Ovary (tissue), 9 donors: ENCODE data around the gene R3HDM2. TPM values are rescaled to one million over a fixed set of nuclear protein-coding genes. Genes with fewer than 3 reads are reported as not detected.
"Not testable (repeated sequence)": the region's sequence is repeated elsewhere in the genome, so short reads cannot be mapped to it uniquely, and the experiment has no call there.

Source experiments
- DNase-seq, 5 donors: peaks; one replicate each; pipeline ENCODE4 v3.0.0-alpha.2; 2019 to 2020
- H3K27ac ChIP-seq, 2 donors: fragments of 200-600 bp; one replicate each; pipeline versions ENCODE4 v1.5.1 to v1.8.0; 2019 to 2022
- H3K27me3 ChIP-seq: fragments of 200-600 bp; one replicate; pipeline ENCODE4 v1.8.0; 2022
- H3K36me3 ChIP-seq: fragments of 200-600 bp; sonication (generic); one replicate; pipeline ENCODE4 v1.5.1; 2019
- H3K4me1 ChIP-seq: one replicate; pipeline ENCODE4 v1.8.1; 2013; ENCODE audit warnings: mild to moderate bottlenecking, moderate library complexity; ENCODE audit not compliant: insufficient read depth
- H3K4me3 ChIP-seq: fragments of 200-600 bp; sonication (generic); one replicate; pipeline ENCODE4 v1.5.1; 2017
- H3K9me3 ChIP-seq, 2 donors: fragments of 200-600 bp in 1 of 2; sonication (generic) in 1 of 2; one replicate each; pipeline versions ENCODE4 v1.5.1 to v1.8.1; 2013 to 2019; ENCODE audit warnings: mild to moderate bottlenecking in 1 of 2, moderate library complexity in 1 of 2
- EP300 ChIP-seq: sonication (generic); formaldehyde crosslinking; IDR thresholded peaks from one replicate; pipeline ENCODE4 v1.6.1; 2017; ENCODE audit warnings: antibody characterized with exemption
- POLR2A ChIP-seq: fragments of 450-650 bp; IDR thresholded peaks from one replicate; pipeline ENCODE4 v1.6.1; 2017; ENCODE audit warnings: antibody characterized with exemption, mild to moderate bottlenecking, moderate library complexity
- WGBS, 3 donors: extraction: QIAGEN DNeasy Blood & Tissue Kit in 1 of 3; methylation state at CpG; one replicate each; pipeline versions ENCODE4 v1.1.5 to v1.1.7; 2013 to 2017; 5-methylcytosine and 5-hydroxymethylcytosine counted together
- intact Hi-C, 4 donors: fragments of 100-400 bp; cut with DNase I; formaldehyde crosslinking; loops; one replicate each; pipeline versions ENCODE4 v1.11.0 to v1.15.1; 2022 to 2023
- polyA plus RNA-seq, 2 donors: library from polyadenylated mRNA; stranded (reverse); fragments of 200-250 nt in 1 of 2; fragments of 350-450 nt in 1 of 2; fragmentation: Illumina TruSeq in 1 of 2; extraction: RNeasy Lipid Tissue Mini Kit (QIAGEN cat#74804) in 1 of 2; gene quantifications; one replicate each; pipeline ENCODE4 v1.2.3, GENCODE V29; 2013 to 2014
- total RNA-seq, 7 donors: library from RNA; depleted of rRNA in 2 of 7; stranded (reverse); fragments of >200 nt in 2 of 7; fragmentation: NEBNext Ultra II Directional in 3 of 7; extraction: Animal tissue kit (Norgen Biotek cat#: 25700) in 3 of 7; gene quantifications; one replicate each; pipeline versions ENCODE4 v1.1.0 to v1.2.4, GENCODE V29; 2016 to 2023
- TF ChIP-seq, protein P1 (sequence below), 3 donors: fragments of 450-650 bp in 2 of 3; fragments of 200-600 bp in 1 of 3; IDR thresholded peaks; one replicate each; pipeline versions ENCODE4 v1.5.1 to v1.8.0; 2016 to 2022; ENCODE audit warnings: antibody characterized with exemption in 3 of 3, mild to moderate bottlenecking in 1 of 3
- donor health status: DM: no; HTN: no; CAD: no; lungs with moderate emphysema.
- donor health status: DM: no; HTN: no; CAD: no.
- donor health status: Bipolar disorder and iron deficiency.
- donor health status: DM: yes; HTN: yes; CAD: no.
- donor health status: DM: no; HTN: no; CAD: no.
- donor health status: DM: yes; HTN: yes; CAD: no.

The R3HDM2 gene
- total and polyA plus RNA-seq, 9 donors = 24.3 to 81.4 (median 65.6) TPM

DNA sequence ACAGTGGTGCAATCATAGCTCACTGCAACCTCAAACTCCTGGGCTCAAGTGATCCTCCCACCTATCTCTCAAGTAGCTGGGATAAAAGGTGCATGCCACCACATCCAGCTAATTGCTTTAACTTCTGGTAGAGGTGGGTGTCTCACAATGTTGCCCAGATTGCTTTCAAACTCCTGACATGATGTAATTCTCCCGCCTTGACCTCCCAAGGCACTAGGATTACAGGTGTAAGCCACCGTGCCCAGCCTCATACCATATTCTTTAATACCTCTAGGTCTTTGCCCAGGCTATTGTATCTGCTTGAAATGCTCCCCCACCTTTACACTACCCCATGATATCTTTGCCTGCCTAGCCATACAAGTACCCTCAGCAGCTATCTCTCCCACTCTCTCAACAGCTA lies 11.3 kb downstream of the R3HDM2 start:
- intact Hi-C loops = no loop called here
- Histone ChIP-seq H3K36me3 (no peaks in the 10 kb centered on the region), H3K4me1 (no peaks in the 10 kb centered on the region), H3K27me3 (no peaks in the 10 kb centered on the region), H3K27ac (no peak overlapping the region), H3K9me3 (no peaks in the 10 kb centered on the region), H3K4me3 (no peak overlapping the region)
- DNase-seq = no peak
- TF ChIP-seq, protein P1, sequence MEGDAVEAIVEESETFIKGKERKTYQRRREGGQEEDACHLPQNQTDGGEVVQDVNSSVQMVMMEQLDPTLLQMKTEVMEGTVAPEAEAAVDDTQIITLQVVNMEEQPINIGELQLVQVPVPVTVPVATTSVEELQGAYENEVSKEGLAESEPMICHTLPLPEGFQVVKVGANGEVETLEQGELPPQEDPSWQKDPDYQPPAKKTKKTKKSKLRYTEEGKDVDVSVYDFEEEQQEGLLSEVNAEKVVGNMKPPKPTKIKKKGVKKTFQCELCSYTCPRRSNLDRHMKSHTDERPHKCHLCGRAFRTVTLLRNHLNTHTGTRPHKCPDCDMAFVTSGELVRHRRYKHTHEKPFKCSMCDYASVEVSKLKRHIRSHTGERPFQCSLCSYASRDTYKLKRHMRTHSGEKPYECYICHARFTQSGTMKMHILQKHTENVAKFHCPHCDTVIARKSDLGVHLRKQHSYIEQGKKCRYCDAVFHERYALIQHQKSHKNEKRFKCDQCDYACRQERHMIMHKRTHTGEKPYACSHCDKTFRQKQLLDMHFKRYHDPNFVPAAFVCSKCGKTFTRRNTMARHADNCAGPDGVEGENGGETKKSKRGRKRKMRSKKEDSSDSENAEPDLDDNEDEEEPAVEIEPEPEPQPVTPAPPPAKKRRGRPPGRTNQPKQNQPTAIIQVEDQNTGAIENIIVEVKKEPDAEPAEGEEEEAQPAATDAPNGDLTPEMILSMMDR (IDR thresholded peaks at IDR 0.05) = no peak
- TF ChIP-seq EP300 (no peak), POLR2A (no peak)
- WGBS, 3 donors = 95 to 98% (median 95%) methylated on average over 2 of the region's 2 CpGs

DNA sequence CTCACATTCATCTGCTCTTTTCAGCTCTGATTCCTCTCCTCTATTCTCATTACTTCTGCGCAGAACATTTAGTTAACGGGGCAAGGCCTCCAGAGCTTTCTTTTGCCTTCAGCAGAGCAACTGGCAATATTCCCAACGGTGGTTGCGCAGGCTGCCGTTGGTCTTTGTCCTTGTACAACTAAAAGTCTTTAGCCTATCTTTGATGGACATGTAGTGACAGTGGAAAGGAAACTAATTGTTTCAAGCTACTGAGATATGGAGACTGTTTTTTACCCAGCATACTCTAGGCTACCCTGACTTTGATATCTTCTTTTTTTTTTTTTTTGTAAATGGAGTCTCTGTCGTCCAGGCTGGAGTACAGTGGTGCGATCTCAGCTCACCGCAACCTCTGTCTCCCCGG lies 12.6 kb downstream of the R3HDM2 start:
- H3K27ac ChIP-seq = no peak overlapping the region
- H3K9me3 ChIP-seq = no peaks in the 10 kb centered on the region
- no peaks in the 10 kb centered on the region for H3K36me3 ChIP-seq
- no peaks in the 10 kb centered on the region for H3K4me1 ChIP-seq
- no peaks in the 10 kb centered on the region for H3K27me3 ChIP-seq
- TF ChIP-seq EP300 (no peak), POLR2A (no peak)
- TF ChIP-seq, protein P1 (IDR thresholded peaks at IDR 0.05) = no peak
- H3K4me3 ChIP-seq = no peak overlapping the region
- intact Hi-C loops = no loop called here
- DNase-seq = no peak
- 84 to 85% (median 85%) methylated on average over 9 of the region's 9 CpGs for WGBS, 3 donors

DNA sequence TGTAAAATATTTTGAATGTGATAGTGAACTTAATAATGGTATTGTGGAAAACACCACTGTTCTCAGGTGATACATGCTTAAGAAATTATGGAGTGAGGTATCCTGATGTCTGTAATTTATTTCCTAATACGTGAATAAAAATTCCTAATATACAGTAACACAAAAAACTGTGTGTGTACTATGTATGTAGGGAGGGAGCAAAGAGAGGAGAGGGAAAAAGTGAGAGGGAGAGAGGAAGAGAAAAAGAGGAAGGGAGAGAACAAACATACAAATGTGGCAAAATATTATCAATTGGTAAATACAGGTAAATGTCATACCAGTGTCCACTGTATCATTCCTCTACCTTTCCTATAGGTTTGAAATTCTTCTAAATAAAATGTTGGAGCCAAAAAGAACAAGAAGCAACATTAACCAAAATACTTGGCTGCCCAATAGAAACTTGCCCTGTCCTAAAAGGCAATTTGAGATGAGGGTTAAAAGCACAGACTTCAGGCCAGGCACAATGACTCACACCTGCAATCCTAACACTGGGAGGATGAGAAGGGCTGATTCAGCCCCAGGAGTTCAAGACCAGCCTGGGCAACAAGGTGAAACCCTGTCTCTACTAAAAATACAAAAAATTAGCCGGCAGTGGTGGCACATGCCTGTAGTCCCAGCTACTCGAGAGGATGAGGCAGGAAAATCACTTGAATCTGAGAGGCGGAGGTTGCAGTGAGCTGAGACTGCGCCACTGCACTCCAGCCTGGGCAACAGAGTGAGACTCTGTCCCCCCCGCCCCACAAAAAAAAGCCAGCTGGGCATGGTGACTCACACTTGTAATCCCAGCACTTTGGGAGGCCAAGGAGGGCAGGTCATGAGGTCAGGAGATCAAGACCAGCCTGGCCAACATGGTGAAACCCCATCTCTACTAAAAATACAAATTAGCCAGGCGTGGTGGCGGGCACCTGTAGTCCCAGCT lies 14.5 kb downstream of the R3HDM2 start:
- Histone ChIP-seq H3K9me3 (no peaks in the 10 kb centered on the region), H3K36me3 (no peaks in the 10 kb centered on the region), H3K27me3 (no peaks in the 10 kb centered on the region), H3K4me1 (no peaks in the 10 kb centered on the region), H3K4me3 (no peak overlapping the region), H3K27ac (no peak overlapping the region)
- TF ChIP-seq POLR2A (no peak), EP300 (no peak)
- TF ChIP-seq, protein P1 (IDR thresholded peaks at IDR 0.05) = no peak
- intact Hi-C loops = no loop called here
- 84 to 90% (median 88%) methylated on average over 8 of the region's 8 CpGs for WGBS, 3 donors
- DNase-seq = no peak

DNA sequence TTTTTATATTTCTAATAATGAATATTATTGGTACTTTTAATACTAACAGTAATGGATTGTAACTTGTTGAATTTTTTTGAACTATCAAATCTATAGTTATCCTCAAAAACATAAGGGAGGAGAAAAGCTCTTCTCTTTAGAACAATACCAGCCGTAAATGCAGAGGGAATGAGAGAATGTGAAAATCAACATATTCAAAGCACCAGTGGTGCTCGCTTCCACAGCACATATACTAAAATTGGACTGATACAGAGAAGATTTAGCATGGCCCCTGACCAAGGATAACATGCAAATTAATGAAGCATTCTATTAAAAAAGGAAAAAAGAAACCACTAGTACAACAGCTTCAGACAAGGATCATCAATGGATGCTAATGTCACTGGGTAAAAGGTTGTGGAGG lies 15.8 kb downstream of the R3HDM2 start:
- TF ChIP-seq, protein P1 (IDR thresholded peaks at IDR 0.05) = no peak
- no peak for TF ChIP-seq EP300
- no peak for TF ChIP-seq POLR2A
- H3K27ac ChIP-seq = no peak overlapping the region
- intact Hi-C loops = no loop called here
- H3K4me1 ChIP-seq = no peaks in the 10 kb centered on the region
- no peak overlapping the region for H3K4me3 ChIP-seq
- H3K9me3 ChIP-seq = no peaks in the 10 kb centered on the region
- H3K27me3 ChIP-seq = no peaks in the 10 kb centered on the region
- H3K36me3 ChIP-seq = no peaks in the 10 kb centered on the region
- no peak for DNase-seq
- 60 to 70% (median 63%) methylated on average over 2 of the region's 2 CpGs for WGBS, 3 donors

DNA sequence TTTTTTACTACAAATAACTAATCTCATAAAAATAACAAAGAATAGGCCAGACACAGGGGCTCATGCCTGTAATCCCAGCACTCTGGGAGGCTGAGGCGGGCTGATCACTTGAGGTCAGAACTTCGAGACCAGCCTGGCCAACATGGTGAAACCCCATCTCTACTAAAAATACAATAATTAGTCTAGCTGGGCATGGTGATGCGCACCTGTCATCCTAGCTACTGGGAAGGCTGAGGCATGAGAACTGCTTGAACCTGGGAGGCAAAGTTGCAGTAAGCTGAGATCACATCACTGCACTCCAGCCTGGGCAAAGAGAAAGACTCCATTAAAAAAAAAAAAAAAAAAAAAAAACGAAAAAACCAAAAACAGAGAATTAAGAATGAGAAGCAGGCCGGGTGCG lies 16.7 kb downstream of the R3HDM2 start:
- WGBS, 3 donors = 90 to 93% (median 92%) methylated on average over 6 of the region's 6 CpGs
- H3K9me3 ChIP-seq, intact Hi-C loops, H3K4me1 ChIP-seq, H3K4me3 ChIP-seq, H3K36me3 ChIP-seq, H3K27me3 ChIP-seq, H3K27ac ChIP-seq: not testable (repeated sequence)
- DNase-seq = peak in 1 of 5 donors; percentile 6
